SK-N-MC (cell line): Measurements from ENCODE around the gene SGPP2.

ENCODE experiments used
- EZH2 ChIP-seq: fragments of 200-600 bp; sonication (generic); IDR thresholded peaks from one replicate; pipeline ENCODE4 v1.6.1; 2017; ENCODE audit warnings: antibody characterized with exemption
- FOXP2 ChIP-seq: optimal IDR thresholded peaks from 2 replicates; pipeline ENCODE3; 2011; ENCODE audit warnings: mild to moderate bottlenecking, moderate library complexity; ENCODE audit not compliant: insufficient read depth; ENCODE audit errors: extremely low read length, control extremely low read depth
- POLR2AphosphoS5 ChIP-seq: IDR thresholded peaks from 2 replicates; pipeline ENCODE4 v1.6.1; 2012; ENCODE audit warnings: mild to moderate bottlenecking, low read depth, low read length, borderline replicate concordance

DNA sequence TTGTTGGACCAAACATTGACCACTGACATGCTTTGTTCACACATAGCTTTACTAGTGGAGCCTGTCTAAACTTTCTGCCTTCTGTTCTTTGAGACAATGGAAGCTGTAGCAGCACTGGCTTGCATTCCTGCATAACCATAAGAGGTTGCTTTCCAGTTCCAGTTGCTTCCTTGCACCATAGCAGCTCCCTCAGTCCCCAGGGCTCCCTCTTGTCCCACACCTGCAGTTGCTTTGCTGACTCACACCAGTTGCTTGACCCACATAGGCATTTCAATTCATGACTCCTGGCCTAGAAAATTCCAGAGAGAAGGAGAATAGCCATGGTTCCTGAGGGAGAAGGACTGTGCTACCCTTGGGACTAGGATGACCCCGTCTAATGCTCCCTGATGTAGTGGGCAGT is 20.9 kb downstream of the SGPP2 start:
- TF ChIP-seq POLR2AphosphoS5 (no peak), EZH2 (no peak), FOXP2 (no peak)
